Measurements from ENCODE around the gene SAFB.

- TF ChIP-seq CTCF (IDR thresholded peaks at IDR 0.05 in 4 of 5, conservative IDR thresholded peaks at IDR 0.05 in 1 of 5) (no peak), POLR2A (IDR thresholded peaks at IDR 0.05) (no peak)
These were observed 23.8 kb downstream of the SAFB start for GRCh38 chr19:5646703-5647102.
